ENCODE data around the gene GGTLC1.
"Not testable (repeated sequence)": the region's sequence is repeated elsewhere in the genome, so short reads cannot be mapped to it uniquely, and the experiment has no call there.

Gene GGTLC1

DNA sequence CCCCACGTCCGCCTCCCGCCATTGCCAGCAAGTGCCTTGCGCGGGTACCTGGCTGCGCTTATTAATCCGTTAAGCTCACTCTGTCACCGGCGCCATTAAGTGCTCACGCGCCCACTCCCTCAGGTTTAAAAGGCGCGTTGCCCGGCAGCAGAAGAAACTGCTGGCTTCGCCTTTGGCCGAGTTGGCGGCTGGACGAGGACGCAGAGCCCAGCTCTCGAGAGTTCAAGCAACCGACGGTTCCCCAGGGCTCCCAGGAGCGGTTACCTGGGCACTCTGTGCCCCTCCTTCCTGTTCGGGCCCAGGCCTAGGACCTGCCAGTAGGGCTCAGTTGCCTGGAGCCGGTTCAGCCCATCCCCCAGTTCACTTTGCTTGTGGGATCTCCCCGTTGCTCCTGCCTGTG, at the start of gene GGTLC1:
Gene GGTLC1 (minus strand): TSS at position 219 of the 400 bp plus-strand sequence. CDS start 2,168 bp downstream, outside the sequence.
- DNase-seq = no peak

DNA sequence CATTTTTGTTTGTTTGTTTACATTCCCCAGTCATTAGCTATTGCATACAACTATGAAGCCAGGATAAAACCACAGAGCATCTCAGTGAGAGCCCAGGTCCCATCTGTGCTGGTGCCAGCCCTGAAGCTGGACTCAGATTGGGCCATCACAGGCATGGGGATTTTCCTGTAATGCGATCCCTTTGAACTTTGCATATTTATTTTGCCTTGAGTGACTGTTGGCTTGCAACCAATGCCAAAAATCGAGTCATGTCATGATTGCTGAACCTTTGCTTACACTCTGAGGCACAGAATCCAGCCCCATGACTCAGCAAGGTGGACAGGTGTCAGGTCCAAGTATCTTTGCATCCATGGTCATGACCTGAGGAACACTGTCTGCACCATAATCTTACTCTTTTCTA, 46.2 kb upstream of the GGTLC1 start:
- no peak for DNase-seq

DNA sequence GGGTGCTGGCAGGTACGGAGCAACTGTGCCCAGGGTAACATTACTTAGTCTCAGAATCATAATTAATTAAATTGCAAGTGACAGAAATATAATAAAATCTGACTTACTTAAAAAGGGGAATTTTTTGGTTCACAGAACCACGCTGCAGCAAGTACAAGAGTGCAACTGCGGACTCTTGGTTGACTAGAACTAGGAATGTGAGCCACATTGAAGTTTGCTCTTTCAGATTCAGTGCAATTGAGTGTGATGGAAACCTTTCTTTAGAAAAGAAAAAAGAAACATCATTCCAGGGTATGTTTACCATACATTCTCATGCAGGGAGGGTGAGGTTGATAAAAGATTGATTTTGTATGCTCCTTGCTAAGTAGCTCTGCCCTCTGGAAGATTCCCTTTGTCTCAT, 45.0 kb upstream of the GGTLC1 start:
- no peak for DNase-seq

DNA sequence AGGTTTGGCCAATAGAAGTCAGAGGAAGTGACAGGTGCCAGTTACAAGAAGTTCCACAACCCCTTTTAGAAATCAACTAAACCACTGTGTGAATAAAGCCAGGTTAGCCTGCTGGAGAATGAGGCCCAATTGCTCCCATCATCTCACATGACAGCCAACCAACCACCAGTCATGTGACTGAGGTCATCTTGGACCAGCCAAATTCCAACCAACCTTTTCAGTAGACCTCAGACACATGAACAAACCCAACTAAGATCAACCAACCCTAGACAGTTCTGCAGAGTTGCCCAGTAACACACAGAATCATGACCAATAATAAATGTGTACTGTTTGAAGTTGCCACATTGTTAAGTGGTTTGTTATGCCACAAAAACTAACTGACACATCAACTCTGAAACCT, 44.6 kb upstream of the GGTLC1 start:
- no peak for DNase-seq

DNA sequence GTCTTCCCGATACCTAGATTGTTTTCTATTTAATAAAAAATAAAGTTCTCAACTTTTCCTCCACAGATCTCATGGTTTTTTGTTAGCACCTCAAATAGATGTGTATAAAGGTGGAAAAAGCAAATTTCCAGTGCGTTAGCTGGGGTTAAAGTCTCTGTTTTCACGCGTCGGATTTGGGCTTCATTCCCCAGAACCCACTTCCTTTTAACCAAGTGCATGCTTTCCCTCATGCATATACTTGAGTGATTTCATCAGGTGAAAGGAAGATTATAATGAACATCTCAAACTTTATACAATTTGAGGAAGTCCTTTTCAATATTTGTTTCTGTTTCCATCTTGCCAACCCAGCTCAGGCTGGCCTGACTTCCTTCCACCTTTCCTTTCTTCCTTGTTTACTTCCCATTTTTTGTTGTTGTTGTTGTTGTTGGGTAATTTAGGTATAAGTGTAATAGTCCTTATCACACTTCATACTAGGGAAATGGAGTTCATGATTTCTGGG, 43.9 kb upstream of the GGTLC1 start:
- no peak for DNase-seq

DNA sequence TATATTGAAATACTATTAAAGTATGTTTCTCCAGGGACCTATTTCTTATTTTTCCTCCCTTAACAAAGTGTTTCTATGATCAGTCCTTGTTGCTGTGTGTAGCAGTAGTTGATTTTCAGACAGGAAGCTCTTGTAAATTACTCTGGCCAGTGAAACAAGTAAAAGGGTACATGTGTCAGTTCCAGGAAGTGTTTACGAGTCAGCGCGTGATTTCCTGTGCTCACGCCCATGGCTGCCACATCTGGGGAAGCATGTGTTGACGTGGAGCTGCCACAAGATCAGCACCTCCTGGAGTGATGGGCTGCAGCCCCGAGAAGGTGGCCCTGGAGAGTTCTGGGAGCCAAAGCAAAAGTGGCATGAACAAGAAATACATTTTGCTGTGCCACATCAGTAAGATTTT, 38.6 kb upstream of the GGTLC1 start:
- peak; percentile 68 for DNase-seq

DNA sequence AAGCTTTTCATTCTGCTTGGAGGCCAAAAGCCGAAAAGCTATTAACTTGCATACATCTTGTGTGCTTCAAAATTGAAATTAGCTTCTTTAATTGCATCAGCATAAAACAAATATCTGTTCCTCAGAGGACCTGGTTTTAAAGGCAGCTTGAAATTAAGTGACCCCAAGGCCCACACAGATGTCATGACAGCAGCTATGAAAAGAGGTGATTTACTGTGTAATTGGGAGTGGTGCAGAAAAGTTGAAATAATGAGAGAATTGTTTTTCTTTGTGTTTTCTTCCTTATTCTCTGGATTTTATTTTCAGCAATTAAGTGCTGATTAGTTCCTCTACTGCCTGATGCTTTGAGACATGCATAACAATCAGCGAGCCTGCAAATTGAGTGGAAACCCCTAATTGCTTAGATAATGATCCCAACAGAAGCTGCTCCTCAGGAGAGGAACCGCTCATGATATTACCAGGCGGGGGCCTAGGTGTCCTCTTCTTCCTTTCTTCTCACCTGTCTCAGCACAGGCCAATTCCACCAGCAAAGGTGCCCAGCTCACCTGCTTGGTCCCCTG, 34.1 kb upstream of the GGTLC1 start:
- DNase-seq = no peak

DNA sequence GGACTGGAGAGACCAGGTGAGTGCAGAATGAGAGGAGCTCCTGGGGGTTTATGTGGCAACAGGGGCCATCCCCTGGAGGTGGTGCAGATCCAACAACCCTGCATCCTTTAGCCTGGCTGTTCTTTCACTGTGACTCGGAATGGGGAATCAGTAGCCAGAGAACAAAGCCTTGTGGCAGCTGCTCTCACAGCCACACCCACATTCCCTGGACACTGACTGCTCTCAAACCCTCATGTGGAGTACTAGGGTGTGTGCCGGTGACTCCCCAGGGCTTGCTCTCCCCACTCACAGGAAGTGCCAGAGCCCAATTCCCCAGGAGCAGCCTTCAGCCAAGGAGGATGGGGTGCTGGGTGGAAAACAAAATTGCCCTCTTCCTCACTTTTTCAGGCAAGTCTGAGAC, 30.2 kb upstream of the GGTLC1 start:
- no peak for DNase-seq

DNA sequence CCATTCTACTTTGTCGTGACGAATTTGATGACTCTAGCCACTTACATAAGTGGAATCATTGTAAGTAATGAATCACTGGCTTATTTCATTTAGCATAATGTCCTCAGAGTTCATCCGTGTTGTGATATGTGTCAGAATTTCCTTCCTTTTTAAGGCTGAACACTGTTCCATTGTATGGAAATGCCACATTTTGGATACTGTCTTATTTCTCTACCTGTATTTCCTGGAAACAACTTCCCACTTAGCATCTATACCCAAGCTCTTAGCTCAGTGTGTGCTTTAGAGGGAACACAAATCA, 28.8 kb upstream of the GGTLC1 start:
- no peak for DNase-seq

DNA sequence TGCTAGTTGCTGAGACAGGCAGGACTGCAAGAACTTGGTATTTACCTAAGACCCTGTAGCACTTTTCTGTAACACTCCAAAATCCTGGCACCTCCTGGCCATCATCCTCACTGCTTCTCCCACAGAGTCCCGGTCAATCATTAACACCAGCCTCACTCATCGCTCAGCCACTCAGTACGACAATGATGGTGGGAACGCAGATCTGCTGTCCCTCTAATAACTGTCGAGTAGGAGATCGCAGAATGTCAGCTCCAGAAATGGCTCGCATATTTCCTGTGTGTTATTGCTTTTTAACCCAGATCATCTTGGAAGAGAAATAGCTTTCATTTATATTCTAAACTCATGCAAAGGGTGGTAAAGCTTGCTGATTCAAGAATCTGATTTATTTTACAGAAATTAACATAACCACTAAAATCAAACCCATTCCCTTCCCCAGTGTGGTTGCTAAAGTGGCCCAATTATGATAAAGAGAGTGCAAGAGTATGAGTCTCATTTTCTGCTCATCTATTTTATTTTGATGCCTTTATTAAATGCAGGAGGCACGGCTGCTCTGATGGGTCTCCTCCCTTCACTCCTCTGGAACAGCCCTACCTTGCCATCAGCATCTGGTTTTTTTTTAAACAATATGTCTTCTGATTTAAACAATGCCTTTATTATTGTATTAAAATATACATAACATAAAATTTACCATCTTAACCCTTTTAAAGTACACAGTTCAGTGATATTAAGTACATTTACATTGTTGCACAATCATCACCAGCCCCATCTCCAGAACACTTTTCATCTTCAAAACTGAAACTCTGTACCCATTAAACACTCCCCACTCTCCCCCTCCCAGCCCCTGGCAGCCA, 28.3 kb upstream of the GGTLC1 start:
- no peak for DNase-seq

DNA sequence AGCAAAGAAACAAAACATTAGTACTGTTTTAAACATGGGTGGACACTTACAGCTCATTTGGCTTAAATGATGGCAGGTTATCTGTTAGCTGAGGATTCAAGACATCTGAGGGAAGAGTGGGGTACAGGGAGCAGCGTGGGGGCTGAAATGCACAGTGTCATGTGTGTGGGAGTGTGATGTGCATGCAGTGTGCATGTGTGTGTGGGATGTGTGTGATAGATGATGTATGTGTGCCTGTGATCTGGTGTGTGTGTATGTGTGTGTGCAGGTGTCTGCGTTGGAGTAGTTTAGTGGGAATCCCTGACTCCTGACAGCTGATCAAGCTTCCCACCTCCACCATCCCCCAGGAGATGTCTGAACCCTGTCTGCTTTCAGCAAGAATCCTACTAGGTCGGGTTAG, 25.4 kb upstream of the GGTLC1 start:
- no peak for DNase-seq

DNA sequence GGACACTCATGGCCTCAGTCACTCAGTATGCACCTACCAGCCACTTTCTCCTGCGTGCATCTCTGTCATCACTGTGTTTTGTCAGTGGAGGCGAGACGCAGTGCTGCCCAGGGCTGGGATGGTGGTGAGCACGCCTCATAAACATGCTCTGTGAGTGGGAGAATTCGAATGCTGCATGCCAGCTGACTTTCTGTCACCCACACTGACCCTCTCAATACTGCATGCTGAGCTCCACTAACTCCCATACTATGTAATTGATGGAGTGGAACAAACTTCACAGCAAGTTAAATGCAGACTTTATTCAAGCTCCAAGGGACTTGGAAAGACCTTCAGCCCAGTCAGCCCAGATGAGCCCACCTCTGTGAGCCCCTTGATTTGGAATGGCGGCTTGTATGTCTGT, 22.7 kb upstream of the GGTLC1 start:
- DNase-seq = no peak

DNA sequence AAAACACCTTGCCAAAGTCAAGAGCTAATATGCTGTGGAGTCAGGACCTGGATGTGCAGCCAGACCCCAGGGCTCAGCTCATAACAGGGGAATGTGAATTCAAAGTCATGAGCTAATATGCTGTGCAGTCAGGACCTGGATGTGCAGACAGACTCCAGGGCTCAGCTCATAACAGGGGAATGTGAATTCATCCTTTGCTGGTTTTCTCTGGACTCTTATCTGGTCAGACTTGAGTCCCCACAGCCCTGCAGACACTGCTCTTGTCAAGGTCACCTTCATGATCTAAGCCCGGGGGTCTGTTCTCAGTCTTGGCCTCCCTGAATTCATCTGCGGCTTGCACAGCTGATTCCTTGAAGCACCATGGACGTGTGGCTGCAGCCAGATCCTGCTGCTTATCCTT, 19.2 kb upstream of the GGTLC1 start:
- DNase-seq = no peak

DNA sequence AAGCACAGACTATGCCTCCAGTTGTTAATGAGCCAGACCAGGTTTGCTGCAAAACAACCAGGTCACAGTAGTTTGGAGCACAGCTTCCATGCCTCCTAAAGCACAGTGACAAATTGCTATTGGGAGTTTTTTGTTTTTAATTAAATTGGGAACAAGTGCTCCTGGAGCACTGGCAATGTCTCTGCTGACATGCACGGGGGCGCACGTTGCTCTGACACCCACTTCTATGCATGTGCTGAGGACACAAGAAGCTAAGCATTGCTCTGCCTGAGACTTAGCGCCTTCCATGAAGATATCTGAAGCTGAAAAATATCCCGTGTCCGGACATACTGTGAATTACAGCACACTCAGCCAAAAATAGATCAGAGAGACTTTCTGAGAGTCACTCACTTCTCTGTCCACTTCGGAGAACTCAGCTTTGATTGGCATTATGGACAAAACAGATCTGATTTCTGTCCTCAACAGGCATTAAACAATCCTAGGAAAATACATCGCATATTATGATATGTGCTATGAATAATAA, 18.6 kb upstream of the GGTLC1 start:
- no peak for DNase-seq

DNA sequence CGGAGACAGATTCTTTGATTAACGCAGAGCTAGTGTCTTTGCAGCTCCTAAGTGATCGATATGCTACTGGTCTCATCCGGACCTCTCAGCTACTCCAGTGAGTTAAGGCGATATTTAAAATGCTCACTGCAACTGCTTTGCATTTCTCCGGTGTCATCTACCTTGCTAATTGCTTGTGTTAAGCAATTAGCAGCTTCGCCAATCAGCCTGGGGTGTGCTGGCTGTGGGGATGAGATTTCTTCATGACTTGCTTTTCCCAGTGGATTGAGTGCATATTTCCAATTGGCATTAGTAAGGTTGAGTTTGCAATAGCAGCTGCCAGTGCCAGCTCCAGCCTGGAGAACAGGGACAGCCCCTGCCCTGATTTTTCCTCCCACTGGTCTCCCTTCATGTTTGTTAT, 18.0 kb upstream of the GGTLC1 start:
- DNase-seq = no peak

DNA sequence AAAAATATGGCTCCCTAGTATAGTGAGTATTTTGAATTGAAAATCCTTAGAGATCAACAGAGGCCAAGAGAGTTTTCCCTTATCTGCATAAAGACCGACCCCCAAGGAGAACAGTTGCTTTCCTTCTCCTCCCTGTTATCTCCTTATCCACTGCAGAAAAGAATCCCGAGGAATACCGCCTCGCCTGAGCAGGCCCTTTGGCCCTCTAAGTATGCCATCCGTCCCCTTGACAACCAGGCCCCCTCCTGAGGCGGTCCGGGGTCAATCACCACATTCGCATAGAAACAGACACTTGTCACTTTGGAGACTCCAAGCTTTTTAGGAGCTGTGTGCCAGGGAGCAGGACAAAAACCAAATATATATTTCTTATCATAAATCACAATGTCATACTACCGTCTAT, 15.9 kb upstream of the GGTLC1 start:
- no peak for DNase-seq

DNA sequence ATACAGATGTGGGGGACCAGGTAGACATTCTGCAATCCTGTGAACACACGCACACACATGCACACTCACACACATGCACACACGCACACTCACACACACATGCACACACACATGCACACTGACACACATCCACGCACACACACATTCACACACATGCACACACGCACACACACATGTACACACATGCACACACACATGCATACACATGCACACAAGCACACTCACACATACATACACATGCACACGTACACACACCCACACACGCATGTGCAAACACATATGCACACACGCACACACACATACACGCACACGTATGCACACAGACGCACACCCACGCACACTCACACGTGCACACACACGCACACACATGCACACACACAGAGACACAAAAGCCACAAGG, 14.3 kb upstream of the GGTLC1 start:
- no peak for DNase-seq

DNA sequence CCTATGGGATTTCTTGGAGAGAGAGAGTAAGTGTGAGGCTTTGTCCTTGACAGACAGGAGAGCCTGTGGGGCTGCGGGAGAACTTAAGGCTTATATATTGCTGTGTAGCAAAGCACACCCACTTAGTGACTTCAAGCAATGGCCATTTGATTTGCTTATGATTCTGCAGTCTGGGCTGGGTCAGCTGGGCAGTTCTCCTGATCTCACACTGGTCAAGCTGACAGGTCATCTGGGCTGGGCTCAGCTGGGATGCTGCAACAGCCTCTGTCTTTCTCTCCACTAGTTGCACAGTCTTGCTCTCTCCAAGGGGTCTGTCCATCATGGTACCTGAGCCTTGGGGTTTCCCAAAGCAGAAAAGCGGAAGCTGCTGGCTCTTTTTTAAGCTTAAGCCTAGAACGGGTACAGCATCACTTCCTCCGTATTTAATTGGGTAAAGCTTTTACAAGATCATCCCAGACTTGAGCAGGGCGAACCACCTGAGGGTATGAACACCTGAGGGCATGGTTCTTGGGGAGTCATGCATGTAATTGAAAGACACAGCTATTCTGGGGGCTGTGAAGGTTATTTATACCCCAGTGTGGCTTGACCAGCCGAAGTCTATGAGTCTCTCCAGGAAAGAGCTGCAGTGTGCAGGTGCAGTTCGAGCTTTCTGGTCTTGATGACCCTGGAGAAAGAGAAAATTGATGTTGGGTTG, 13.3 kb upstream of the GGTLC1 start:
- DNase-seq = no peak

DNA sequence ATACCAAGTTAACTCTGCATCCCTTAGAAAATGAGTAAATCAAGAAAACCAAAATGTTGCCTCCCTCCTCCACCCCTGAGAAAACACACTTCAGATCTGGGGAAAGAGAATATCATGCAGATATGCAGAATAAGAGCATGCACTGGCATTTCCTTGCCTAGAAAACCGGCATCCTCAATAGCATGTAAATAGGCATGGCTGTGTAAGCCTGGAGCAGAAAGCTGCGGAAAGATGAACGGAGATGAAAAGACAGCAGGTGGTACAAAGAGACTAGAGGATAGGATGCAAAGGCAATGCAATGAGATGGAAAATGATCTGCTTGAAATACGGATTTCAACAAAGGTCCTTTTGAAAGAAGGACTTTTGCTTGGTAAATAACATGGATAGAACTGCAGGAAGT, 10.3 kb upstream of the GGTLC1 start:
- DNase-seq = no peak

DNA sequence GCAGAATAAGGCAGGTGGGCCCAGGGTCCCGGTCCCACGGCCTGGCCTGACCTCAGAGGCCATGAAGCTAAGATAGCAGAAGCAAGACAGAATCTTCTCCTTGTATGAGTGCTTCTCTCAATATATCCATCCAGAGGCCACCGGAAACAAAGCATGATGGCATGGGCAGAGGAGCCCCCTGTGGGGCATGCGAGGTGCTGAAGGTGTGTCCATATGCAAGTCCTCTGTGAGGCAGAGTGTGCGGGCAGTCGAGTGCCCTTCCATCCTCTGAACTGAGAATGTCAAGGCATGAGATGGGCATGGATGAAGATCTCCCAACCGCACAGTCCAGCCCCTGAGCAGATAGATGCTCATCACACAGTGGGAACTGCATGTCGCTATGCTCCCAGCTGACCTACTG, 9.8 kb upstream of the GGTLC1 start:
- no peak for DNase-seq

DNA sequence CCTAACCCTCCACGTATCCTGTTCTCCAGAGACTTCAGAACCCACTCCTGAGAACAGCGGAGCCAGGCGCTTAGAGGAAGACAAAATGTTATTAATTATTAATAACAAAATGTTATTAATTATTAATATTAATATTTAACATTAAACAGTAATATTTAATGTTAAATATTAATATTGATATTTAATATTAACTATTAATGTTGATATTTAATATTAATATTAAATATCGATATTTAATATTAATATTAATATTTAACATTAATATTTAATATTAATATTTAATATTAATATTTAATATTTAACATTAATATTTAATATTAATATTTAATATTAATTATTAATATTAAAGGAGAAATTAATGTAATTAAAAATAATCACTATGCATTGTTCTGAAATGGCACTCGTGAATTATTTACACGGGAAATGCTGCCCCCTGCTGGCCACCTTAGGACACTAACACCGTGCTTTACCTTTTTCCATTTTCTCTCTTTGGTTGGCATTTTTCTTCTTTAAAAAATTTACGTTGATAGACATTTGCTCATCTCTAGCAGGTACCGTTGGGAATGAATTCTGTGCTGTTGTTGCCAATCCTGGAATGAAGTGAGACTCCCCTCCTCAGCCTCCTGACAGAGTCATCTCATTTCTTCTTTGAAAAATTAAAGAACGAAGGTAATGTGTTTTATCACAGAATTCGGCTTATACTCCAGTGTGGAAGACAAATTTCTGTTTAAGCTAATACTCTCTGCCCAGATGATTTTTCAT, 7.5 kb upstream of the GGTLC1 start:
- DNase-seq = peak; percentile 68

DNA sequence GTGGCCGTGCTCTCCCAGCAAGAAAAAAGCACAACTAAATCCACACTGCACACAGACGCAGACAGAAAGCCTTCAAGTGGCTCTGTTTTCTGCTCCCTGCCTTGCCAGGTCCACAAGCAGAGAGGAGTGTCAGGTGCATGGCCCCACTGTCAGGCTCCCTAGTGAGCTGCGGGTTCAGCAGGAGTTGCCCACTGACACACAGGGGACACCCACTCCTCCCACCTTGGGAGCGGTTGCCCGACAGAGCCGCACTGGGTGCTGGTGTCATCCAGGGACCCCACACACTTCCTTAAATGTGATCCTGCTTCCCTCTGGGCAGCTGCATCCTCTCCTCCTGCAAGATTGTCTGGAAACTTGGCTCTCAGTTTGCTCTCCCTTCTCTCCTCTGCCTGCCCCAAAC, 6.7 kb upstream of the GGTLC1 start:
- not testable (repeated sequence) for DNase-seq

DNA sequence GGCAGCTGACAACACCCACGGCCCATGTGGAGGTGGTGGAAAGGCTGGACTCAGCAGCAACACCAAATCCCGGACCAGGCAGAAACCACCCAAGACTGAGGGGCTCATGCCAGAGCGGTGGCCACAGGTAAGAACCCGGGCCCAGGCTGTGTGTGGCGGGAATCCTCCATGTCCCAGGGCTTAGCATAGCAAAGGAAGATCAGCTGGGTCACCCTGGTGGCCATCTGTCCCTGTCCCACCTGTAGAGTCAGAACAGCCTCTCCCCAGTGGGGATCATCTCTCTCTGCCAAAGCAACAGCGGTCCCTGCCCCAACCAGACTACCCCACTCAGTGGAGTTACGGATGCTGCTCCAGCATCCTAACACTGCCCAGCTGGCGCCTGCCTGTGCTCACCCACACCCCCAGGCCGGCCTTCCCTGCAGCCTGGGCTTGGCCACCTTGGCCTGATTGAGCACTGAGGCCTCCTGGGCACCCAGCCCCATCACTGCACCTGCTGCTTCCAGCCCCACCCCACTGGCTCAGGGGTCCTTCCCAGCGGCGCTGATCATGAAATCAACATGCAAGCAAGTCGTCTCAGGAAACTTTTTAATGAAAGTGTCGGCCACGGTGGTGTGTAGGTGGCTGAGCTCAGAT, 5.5 kb upstream of the GGTLC1 start:
- DNase-seq = not testable (repeated sequence)
